Epithelial cell of proximal tubule (primary cell): ENCODE data around the gene RSL24D1. TPM values are rescaled to one million over a fixed set of nuclear protein-coding genes. Genes with fewer than 3 reads are reported as not detected.
"Not testable (repeated sequence)": the region's sequence is repeated elsewhere in the genome, so short reads cannot be mapped to it uniquely, and the experiment has no call there.

Experiments used
- DNase-seq: peaks from one replicate; pipeline ENCODE4 v3.0.0-alpha.2; 2011; ENCODE audit warnings: low read depth
- H3K4me3 ChIP-seq: 2 replicates; pipeline ENCODE4 v1.5.1; 2011; ENCODE audit warnings: low read depth, mild to moderate bottlenecking, low read length
- total RNA-seq: library from RNA; depleted of rRNA; stranded (reverse); fragments of >200 nt; gene quantifications from 2 replicates; pipeline ENCODE4 v1.2.3, GENCODE V29; 2015
- TF ChIP-seq, protein P1 (sequence below): conservative IDR thresholded peaks from 2 replicates; pipeline ENCODE4 v1.5.1; 2012; ENCODE audit warnings: low read depth, mild to moderate bottlenecking, low read length

The RSL24D1 gene
- total RNA-seq, 1 donor from 2014 or later: 80.3 TPM

DNA sequence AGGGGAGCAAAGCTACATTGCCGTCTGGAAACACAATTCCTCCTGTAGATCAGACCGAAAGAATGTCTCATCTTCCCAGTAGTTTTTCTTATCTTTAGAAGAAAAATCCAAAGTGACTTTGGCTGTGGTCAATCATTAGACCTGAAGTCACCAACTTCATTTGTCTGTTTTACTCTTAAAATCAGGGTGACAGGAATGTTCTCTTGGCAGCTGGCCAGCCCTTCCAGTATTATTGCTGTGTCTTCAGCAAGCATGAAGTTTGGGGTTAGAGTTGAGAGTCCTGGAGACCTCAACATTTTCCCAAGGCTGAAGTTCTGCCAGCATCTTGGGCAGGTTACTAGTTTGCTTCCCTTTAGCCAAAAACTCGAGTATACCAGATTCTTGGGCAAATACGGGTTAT, 32.5 kb downstream of the RSL24D1 start:
- TF ChIP-seq, protein P1, sequence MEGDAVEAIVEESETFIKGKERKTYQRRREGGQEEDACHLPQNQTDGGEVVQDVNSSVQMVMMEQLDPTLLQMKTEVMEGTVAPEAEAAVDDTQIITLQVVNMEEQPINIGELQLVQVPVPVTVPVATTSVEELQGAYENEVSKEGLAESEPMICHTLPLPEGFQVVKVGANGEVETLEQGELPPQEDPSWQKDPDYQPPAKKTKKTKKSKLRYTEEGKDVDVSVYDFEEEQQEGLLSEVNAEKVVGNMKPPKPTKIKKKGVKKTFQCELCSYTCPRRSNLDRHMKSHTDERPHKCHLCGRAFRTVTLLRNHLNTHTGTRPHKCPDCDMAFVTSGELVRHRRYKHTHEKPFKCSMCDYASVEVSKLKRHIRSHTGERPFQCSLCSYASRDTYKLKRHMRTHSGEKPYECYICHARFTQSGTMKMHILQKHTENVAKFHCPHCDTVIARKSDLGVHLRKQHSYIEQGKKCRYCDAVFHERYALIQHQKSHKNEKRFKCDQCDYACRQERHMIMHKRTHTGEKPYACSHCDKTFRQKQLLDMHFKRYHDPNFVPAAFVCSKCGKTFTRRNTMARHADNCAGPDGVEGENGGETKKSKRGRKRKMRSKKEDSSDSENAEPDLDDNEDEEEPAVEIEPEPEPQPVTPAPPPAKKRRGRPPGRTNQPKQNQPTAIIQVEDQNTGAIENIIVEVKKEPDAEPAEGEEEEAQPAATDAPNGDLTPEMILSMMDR: no peak
- DNase-seq: no peak
- H3K4me3 ChIP-seq: no peak overlapping the region

DNA sequence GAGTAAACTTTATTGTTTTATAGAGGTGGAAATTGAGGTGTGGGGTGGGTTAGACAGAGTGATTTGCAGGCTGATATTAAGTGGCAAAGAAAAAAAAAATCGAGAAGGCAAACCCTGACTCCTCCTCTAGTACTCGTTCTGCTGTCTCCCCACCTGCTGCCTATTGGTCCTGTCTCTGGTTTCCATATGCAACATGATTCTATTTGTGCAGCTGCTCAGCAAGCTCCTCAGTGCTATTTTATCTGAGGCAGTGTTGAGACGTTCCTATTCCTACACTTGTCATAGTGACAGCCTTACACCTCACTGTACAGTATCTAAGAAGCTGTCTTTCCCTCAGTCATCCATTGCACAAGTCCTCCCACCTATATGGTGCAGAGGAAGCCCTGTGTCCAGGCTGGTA, 45.1 kb downstream of the RSL24D1 start:
- TF ChIP-seq, protein P1: no peak
- no peak overlapping the region for H3K4me3 ChIP-seq
- DNase-seq: no peak

DNA sequence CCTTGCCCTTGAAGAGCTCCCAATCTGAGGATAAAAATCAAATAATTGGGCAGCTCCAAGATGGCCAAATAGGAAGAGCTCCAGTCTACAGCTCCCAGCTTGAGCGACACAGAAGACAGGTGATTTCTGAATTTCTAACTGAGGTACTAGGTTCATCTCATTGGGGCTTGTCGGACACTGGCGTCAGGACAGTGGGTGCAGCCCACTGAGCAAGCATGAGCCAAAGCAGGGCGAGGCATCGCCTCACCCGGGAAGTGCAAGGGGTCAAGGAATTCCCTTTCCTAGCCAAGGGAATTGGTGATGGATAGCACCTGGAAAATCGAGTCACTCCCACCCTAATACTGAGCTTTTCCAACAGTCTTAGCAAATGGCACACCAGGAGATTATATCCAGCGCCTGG, 53.6 kb downstream of the RSL24D1 start:
- not testable (repeated sequence) for DNase-seq, H3K4me3 ChIP-seq

DNA sequence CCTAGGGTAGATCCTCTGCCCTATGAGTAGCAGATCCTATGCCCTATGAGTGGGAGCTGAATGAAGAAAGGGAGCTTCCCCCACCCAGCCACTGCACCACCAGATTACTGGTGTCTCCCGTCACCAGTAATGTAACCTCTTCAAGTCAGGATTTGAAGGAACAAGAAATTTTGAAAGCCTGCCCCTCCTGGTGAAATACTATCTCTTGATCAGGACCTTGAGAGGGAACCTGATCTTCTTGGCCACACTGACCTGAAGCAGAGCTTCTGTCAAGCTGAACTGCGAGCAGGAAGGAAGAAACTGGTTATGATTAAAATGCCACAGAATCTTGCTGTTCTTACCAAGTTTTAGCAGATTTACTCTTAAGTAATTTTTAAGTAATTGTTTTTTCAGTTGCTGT, 62.8 kb downstream of the RSL24D1 start:
- H3K4me3 ChIP-seq: no peak overlapping the region
- TF ChIP-seq, protein P1: no peak
- no peak for DNase-seq

DNA sequence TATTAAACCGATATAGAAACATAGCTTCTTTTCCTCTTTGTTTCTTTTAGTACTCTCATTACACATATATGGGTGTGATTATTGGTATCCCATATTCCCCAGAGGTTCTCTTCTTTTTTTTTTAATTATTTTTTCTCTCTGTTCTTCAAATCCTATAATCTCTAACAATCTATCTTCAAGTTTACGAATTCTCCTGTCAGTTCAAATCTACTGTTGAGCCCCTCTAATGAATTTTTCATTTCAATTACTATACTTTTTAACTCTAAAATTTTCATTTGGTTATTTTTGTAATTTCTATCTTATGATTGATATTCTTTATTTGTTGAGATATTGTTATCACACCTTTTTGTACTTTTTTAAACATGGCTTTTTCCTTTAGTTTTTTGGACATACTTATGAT, 64.1 kb downstream of the RSL24D1 start:
- H3K4me3 ChIP-seq: no peak overlapping the region
- DNase-seq: no peak
- TF ChIP-seq, protein P1: no peak

Other genes starting within 250 kb of the RSL24D1 start
- 4.6 and 9.7 TPM in 2 replicates for gene RAB27A, start 92.9 kb upstream of the RSL24D1 start, total RNA-seq
- 7.4 and 13.3 TPM in 2 replicates for gene PIGBOS1, start 122.2 kb upstream of the RSL24D1 start, total RNA-seq
- 11.4 and 15.3 TPM in 2 replicates for gene PIGB, start 122.3 kb upstream of the RSL24D1 start, total RNA-seq
- gene CCPG1, start 211.4 kb upstream of the RSL24D1 start, total RNA-seq: 17.6 and 23.8 TPM in 2 replicates
- 1.4 and 3.3 TPM in 2 replicates for gene PIERCE2, start 211.6 kb upstream of the RSL24D1 start, total RNA-seq